Stimulated activated naive CD8-positive, alpha-beta T cell treated with anti-CD3 and anti-CD28 coated beads, Interleukin-15, Interleukin-2, amounts not matched to agents 100 U/mL and 50 U/mL, for 24 hours (primary cell): ENCODE data around the gene MPIG6B.
"Not testable (repeated sequence)": the region's sequence is repeated elsewhere in the genome, so short reads cannot be mapped to it uniquely, and the experiment has no call there.

Source experiments
- ATAC-seq: fragments of 150-1000 bp; cut with Tn5 transposase; one replicate; pipeline ENCODE4 v1.10.0; 2021
- DNase-seq: peaks from one replicate; pipeline ENCODE4 v3.0.0; 2021

The MPIG6B gene

GRCh38 chr6:31701666-31702404, 21.3 kb upstream of the MPIG6B start:
- no peak for DNase-seq

GRCh38 chr6:31702405-31702818, 20.8 kb upstream of the MPIG6B start:
- peak; percentile 39 for DNase-seq
- no peak for ATAC-seq

More at GRCh38 chr6:31701666-31702404, 21.3 kb upstream of the MPIG6B start:
- ATAC-seq, result no peak

GRCh38 chr6:31702819-31703716, 20.1 kb upstream of the MPIG6B start, which contains the start of gene ABHD16A:
Gene ABHD16A (minus strand): TSS chr6:31703324. CDS start chr6:31703281, 43 bp downstream.
- peak; percentile 97 for ATAC-seq

DNA sequence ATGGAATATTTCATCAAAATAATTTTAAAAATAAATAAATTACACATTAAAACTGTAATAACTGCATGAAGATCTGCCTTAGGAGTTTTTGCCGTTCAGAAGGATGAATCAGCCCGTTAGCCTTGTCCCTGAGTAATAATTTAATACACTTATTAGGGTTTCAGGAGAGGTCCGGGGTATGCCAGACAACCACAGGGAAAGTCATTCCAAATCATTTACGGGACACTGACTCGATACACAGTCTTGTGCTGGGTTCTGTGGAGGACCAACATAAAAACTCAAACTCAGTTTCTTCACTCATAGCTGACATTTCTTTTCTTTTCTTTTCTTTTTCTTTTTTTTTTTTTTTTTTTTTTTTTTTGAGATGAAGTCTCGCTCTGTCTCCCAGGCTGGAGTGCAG, 17.2 kb upstream of the MPIG6B start:
- DNase-seq, result no peak
- no peak for ATAC-seq

More at GRCh38 chr6:31702819-31703716, 20.1 kb upstream of the MPIG6B start, which contains the start of gene ABHD16A:
- peak; percentile 98 for DNase-seq

- ATAC-seq (no peak), DNase-seq (no peak)
Observed at GRCh38 chr6:31706599-31706998, 16.6 kb upstream of the MPIG6B start, which contains the start of gene LY6G6F. Gene LY6G6F (plus strand): TSS chr6:31706866. CDS start chr6:31706907, 41 bp downstream.

- ATAC-seq (no peak), DNase-seq (no peak)
Observed at GRCh38 chr6:31707701-31708100, 15.5 kb upstream of the MPIG6B start.

DNA sequence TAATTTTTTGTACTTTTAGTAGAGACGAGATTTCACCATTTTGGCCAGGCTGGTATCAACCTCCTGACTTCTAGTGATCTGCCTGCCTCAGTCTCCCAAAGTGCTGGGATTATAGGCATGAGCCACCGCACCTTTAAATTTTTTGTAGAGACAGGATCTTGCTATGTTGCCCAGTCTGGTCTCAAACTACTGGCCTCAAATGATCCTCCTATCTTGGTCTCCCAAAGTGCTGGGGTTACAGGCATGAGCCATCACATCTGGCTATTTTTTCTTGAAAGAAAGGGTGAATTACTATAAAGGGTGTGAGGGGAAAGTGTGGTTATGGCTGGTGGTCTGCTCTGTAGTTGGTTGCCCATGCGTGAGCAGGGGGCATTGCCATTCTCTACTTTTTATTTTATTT, 14.9 kb upstream of the MPIG6B start:
- ATAC-seq, result no peak

DNA sequence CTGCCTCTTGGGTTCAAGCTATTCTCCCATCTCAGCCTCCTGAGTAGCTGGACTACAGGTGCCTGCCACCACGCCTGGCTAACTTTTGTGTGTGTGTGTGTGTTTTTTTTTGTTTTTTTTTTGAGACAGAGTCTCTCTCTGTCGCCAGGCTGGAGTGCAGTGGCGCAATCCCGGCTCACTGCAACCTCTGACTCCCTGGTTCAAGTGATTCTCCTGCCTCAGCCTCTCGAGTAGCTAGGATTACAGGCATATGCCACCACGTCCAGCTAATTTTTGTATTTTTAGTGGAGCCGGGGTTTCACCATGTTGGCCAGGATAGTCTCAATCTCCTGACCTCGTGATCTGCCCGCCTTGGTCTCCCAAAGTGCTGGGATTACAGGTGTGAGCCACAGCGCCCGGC, 14.0 kb upstream of the MPIG6B start:
- not testable (repeated sequence) for DNase-seq, ATAC-seq

More for the DNA sequence above, 14.9 kb upstream of the MPIG6B start:
- no peak for DNase-seq

GRCh38 chr6:31710523-31711219, 12.5 kb upstream of the MPIG6B start:
- DNase-seq, result no peak
- no peak for ATAC-seq

DNA sequence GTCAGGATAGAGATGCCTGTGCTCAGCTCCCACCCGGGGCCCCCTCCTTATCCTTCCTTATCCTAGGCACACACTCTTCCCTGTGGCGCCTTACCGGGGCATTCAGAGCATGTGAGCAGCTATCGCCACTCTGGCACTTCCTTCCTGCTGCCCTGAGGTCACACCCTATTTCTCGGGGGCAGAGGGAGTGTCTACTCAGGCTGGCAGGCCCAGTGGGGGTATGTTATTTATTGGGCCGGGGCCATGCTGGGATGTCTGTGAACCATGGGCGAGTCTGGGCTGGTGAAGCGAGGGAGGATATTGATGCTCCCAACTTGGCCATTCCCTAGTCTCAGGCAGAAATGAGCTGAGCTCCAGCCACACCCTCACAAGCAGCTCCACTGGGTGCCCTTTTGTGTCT, 11.9 kb upstream of the MPIG6B start:
- DNase-seq, result no peak
- ATAC-seq, result no peak

DNA sequence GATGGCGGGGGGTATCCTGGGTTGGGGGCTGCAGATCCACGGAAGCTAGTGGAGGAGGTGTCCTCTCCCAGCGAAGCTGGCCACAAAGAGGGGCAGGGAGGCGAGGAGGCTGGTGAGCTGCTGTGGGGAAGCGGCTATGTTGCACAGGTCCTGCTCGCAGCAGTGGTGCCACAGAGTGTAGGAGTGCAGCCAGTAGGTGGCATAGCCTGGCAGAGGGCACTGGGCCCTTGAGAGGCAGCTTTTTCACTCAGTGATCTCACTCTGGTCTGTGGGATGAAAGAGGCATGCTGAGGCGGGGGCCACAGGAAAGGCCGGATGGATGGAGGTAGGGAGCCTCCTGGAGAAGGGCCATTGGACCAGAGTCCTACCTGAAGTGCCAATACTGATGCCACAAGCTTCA, 10.9 kb upstream of the MPIG6B start:
- DNase-seq, result no peak
- no peak for ATAC-seq

GRCh38 chr6:31713465-31713864, 9.7 kb upstream of the MPIG6B start:
- DNase-seq (no peak), ATAC-seq (no peak)

DNA sequence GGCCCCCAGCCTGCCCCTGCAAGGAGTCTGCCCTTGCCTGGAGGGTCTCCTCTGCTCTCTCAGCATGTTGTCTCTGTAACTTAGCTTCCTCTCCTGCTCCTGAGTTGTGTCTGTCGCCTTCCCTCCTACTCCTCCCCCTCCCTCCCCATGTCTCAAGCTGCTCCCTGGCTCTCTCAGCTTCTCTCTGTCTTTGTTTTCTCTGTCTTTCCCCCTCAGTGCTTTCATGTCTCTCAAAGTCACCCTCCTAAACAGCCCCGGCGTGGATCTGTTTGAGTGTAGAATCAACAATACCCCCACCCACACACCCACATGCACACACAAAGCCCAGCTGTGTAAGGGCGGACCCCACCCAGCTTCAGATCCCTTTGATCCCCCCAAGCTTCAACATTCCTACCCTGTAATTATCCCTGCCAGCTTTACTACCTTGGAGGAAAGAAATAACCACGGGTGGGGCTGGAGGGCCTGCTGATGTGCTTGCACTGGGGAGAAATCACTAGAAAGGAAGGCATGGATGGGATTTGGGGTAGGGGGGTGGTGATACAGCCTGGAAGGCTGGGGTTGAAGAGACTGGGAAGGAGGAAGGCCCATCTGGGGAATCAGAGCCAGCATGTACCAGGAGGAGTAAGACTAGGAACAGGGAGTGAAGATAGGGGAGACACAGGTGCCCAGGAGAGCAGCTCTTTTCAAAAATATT, 9.0 kb upstream of the MPIG6B start:
- DNase-seq, result no peak
- no peak for ATAC-seq

DNA sequence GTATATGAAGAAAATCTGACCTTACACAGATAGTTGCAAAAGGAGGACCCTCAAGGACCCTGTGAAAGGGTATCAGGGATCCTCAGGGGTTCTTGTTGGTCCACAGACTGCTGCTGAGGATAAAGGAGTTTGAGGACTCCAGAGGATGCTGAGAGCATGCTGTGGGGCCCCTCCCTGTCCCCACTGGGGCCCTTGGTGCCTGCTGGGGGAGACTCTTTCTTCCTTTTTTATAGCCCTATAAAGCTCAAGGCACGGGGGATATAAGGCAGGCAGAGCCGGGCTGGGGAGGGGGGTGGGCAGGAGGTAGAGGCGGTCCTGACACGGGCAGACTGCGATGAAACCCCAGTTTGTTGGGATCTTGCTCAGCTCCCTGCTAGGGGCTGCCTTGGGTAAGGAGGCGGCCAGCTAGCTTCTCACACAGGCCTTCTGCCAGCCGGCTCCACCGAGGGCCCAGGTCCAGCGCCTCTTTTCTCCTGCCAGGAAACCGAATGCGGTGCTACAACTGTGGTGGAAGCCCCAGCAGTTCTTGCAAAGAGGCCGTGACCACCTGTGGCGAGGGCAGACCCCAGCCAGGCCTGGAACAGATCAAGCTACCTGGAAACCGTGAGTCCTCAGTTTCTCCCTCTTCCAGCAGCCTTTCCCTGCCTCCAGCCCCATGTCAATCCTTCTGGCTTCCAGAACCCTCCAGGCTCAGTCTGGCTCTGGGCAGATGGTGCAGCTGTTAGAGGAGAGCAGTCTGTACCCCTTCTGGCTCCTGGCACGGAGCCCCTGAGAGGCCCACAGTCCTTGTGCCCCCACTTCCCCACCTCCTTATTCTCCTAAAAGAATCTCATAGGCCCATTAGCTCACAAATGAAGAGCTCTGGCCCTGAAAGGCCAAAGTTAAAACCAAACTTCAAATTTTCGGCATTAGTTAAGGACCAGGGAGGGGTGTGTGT, 7.9 kb upstream of the MPIG6B start, which contains the start of gene LY6G6D:
LY6G6D (plus strand) TSS at position 327 of the 937 bp plus-strand sequence; CDS start at position 335, 8 bp downstream.
- ATAC-seq (no peak), DNase-seq (no peak)

DNA sequence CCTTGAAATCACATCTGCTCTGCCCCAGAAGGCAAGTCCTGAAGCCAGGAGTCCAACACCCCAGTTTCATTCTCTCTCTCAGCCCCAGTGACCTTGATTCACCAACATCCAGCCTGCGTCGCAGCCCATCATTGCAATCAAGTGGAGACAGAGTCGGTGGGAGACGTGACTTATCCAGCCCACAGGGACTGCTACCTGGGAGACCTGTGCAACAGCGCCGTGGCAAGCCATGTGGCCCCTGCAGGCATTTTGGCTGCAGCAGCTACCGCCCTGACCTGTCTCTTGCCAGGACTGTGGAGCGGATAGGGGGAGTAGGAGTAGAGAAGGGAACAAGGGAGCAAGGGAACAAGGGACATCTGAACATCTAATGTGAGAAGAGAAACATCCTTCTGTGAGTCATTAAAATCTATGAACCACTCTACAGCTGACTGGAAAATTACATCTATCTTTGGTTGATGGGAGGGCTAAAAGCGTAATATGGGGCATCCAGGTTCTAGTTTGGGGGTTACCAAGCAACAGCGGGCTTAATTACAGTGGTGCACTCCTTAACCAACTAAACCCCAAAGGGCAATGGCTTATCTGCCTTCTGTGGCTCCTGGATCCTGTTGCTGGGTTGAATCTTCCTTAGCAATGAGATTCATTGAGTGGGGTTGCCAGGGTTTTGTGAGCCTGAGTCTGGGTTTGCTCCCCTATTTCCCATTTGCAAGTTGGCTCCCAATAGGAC, 5.5 kb upstream of the MPIG6B start:
- no peak for ATAC-seq

DNA sequence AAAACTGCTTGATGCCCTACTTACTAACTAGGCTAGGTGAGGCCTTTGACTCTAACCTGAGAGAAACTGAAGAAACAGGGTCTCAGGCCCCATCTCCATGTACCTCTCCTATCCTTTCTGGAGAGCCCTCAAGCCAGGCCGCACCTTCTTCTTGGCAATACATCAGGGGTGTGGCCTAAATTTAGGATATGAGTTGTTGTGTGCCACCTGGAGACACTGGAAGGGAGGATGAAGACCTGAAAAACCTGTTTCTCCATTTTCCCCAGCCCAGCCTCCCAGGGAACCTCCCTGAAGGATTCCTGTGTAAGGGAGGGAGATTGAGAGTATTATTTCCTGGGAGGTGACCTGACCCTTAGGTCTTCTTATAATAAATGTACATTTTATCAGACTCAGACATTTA, 4.9 kb upstream of the MPIG6B start:
- ATAC-seq, result no peak

More for the DNA sequence above, 5.5 kb upstream of the MPIG6B start:
- no peak for DNase-seq

DNA sequence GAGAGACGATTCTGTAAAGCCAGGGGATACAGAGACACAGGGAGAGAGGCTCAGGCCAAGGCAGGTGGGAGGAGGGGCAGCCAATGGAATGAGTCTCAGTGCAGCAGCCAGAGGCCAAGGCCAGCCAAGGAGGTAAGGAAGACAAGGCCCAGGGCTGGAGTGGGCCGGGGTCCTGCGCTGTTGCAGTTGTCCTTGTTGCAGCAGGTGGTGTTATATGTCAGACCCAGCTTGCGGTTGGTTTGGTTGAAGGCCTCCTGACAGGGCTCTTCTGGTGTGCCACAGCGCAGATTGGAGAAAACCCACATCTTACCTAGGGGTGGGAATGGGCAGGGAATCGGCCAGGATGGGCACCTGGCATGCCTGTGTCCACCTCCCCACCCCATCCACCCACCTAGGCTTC, 4.2 kb upstream of the MPIG6B start:
- no peak for ATAC-seq
- DNase-seq, result no peak

More for the DNA sequence above, 4.9 kb upstream of the MPIG6B start:
- no peak for DNase-seq

DNA sequence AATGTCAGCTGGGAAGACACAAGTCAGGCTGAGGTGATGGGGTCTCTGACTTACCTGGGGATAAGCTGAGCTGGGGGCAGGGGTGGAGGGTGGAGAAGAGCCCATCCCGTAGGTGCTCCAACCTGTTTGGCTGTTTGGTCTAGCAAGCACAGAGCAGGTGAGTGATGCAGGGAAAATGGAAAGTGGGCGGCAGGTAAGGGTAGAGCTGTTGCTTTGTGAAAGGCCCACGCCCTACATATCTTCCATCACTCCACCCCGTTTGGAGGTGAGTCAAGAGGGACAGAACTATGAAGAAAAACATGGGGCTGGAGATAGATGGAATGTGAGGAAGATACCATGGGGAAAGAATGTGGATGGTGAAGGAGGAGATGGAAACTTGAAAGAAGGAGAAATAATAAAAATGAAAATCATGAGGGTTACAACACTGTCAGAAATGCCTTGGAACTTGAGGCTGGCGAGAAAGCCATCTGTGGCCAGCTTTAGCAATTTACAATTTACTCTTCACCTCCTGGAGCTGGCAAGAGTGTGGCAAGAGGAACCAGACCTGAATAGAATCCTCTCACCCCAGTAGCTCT, 2.9 kb upstream of the MPIG6B start:
- no peak for DNase-seq

GRCh38 chr6:31721351-31722020, 1.7 kb upstream of the MPIG6B start, which contains the start of gene LY6G6C:
Gene LY6G6C (minus strand): TSS chr6:31721746. CDS start chr6:31721679, 67 bp downstream.
- no peak for DNase-seq
- no peak for ATAC-seq

More for the DNA sequence above, 2.9 kb upstream of the MPIG6B start:
- no peak for ATAC-seq
